ENCODE results near the gene NT5C.
A peak's percentile ranks its signal among the peaks of the same experiment; 100 is the strongest.

Gene NT5C

DNA sequence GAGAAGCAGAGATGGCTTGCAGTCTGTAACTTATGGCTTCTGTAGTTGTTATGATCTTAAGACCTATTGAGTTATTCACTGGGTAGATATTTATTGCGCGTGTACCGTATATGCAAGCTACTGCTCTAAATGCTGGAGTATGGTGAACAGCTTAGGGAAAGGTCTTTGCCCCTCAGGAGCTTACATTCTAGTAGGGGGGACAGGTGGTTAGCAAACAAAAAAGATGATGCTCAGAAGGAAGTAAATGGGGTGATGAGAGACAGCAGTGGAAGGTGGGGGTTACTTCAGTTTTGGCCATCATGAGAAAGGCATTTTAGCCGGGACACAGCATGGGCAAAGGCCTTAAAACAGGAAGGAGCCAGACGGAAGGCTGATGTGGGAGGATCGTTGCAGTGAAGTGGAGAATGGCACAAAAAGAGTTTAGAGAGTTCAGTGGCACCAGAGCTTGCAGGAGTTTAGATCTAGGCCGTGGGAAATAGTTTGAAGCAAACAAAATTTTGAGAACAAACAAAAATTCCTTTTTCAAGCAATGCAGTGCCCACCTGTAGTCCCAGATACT, 19.7 kb downstream of the NT5C start:
- Histone ChIP-seq H3K4me3 (ENCODE audit: low read depth, low read length, poor library complexity, severe bottlenecking) (peak overlapping the region; percentile 6), H3F3A (ENCODE audit: insufficient read depth, low read length) (0 out of 2 replicates have a peak, but pooled peaks cover 5% of the 10 kb centered on the region), H3K27me3 (ENCODE audit: insufficient read depth, low read length) (no peaks in the 10 kb centered on the region), H3K9me3 (ENCODE audit: low read length) (no peaks in the 10 kb centered on the region), H2AFZ (ENCODE audit: low read length) (no peak overlapping the region), H3K36me3 (ENCODE audit: insufficient read depth, low read length) (peaks cover 11% of the 10 kb centered on the region), H3K4me1 (ENCODE audit: insufficient read depth, low read length, severe bottlenecking) (peaks cover 43% of the 10 kb centered on the region), H4K20me1 (ENCODE audit: insufficient read depth, low read length) (no peaks in the 10 kb centered on the region), H3K27ac (ENCODE audit: low read depth, low read length, poor library complexity, severe bottlenecking) (peak overlapping the region; percentile 24), H3K4me2 (ENCODE audit: low read length) (peak overlapping the region; percentile 40), H3K79me2 (ENCODE audit: insufficient read depth, low read length) (no peaks in the 10 kb centered on the region), H3K9ac (ENCODE audit: low read length) (no peak overlapping the region), H3K9me2 (ENCODE audit: low read depth, low read length) (no peaks in the 10 kb centered on the region)
- TF ChIP-seq EZH2 (IDR thresholded peaks at IDR 0.05; ENCODE audit: borderline replicate concordance, low read length), result no peak
- TF ChIP-seq CTCF (IDR thresholded peaks at IDR 0.05; ENCODE audit: low read length), result no peak

DNA sequence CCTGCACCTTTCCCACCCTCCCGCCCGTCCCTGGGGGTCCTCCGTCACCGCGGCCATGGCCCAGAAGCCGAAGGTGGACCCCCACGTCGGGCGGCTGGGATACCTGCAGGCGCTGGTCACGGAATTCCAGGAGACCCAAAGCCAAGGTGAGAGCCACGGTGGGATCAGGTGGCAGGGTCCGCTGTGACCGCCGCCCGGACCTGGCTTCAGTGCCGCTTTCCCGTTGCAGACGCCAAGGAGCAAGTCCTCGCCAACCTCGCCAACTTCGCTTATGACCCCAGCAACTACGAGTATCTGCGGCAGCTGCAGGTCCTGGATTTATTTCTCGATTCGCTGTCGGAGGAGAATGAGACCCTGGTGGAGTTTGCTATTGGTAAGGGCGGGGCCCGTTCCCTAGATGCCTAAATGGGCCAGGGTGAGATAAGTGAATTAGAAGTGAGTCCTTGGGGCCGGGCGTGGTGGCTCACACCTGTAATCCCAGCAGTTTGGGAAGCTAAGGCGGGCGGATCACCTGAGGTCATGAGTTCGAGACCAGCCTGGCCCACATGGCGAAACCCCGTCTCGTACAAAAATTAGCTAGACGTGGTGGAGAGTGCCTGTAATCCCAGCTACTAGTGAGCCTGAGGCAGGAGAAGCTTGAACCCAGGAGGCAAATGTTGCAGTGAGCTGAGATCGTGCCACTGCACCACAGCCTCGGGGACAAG, 21.2 kb downstream of the NT5C start:
- no peak for TF ChIP-seq CTCF (IDR thresholded peaks at IDR 0.05; ENCODE audit: low read length)
- no peak for TF ChIP-seq EZH2 (IDR thresholded peaks at IDR 0.05; ENCODE audit: borderline replicate concordance, low read length)
- no peaks in the 10 kb centered on the region for H3K27me3 ChIP-seq (ENCODE audit: insufficient read depth, low read length)
- peaks cover under 1% of the 10 kb centered on the region for H3K36me3 ChIP-seq (ENCODE audit: insufficient read depth, low read length)
- no peak overlapping the region for H2AFZ ChIP-seq (ENCODE audit: low read length)
- peaks cover 43% of the 10 kb centered on the region for H3K4me1 ChIP-seq (ENCODE audit: insufficient read depth, low read length, severe bottlenecking)
- H3F3A ChIP-seq (ENCODE audit: insufficient read depth, low read length), result 0 out of 2 replicates have a peak, but pooled peaks cover 5% of the 10 kb centered on the region
- H3K9me3 ChIP-seq (ENCODE audit: low read length), result no peaks in the 10 kb centered on the region
- peak overlapping the region; percentile 87 for H3K4me2 ChIP-seq (ENCODE audit: low read length)
- H3K79me2 ChIP-seq (ENCODE audit: insufficient read depth, low read length), result no peaks in the 10 kb centered on the region
- H3K4me3 ChIP-seq (ENCODE audit: low read depth, low read length, poor library complexity, severe bottlenecking), result peak overlapping the region; percentile 73
- H3K9me2 ChIP-seq (ENCODE audit: low read depth, low read length), result no peaks in the 10 kb centered on the region
- H3K27ac ChIP-seq (ENCODE audit: low read depth, low read length, poor library complexity, severe bottlenecking), result no peak overlapping the region
- peak overlapping the region; percentile 73 for H3K9ac ChIP-seq (ENCODE audit: low read length)
- no peaks in the 10 kb centered on the region for H4K20me1 ChIP-seq (ENCODE audit: insufficient read depth, low read length)

- no peak within 1 kb of the TSS for H2AFZ ChIP-seq (ENCODE audit: low read length)
- H3K9me2 ChIP-seq (ENCODE audit: low read depth, low read length), result no peaks in the 10 kb centered on the region
- peak within 1 kb of the TSS; percentile 73 for H3K9ac ChIP-seq (ENCODE audit: low read length)
- no peaks in the 10 kb centered on the region for H3K27me3 ChIP-seq (ENCODE audit: insufficient read depth, low read length)
- peaks cover 38% of the 10 kb centered on the region for H3K4me1 ChIP-seq (ENCODE audit: insufficient read depth, low read length, severe bottlenecking)
- TF ChIP-seq EZH2 (IDR thresholded peaks at IDR 0.05; ENCODE audit: borderline replicate concordance, low read length) (no peak), CTCF (IDR thresholded peaks at IDR 0.05; ENCODE audit: low read length) (no peak)
- no peaks in the 10 kb centered on the region for H3K9me3 ChIP-seq (ENCODE audit: low read length)
- no peaks in the 10 kb centered on the region; the same call in 1 of the 2 replicates for H3K36me3 ChIP-seq (ENCODE audit: insufficient read depth, low read length)
- no peaks in the 10 kb centered on the region for H3K79me2 ChIP-seq (ENCODE audit: insufficient read depth, low read length)
- H3K4me3 ChIP-seq (ENCODE audit: low read depth, low read length, poor library complexity, severe bottlenecking), result peak within 1 kb of the TSS; percentile 73
- H4K20me1 ChIP-seq (ENCODE audit: insufficient read depth, low read length), result no peaks in the 10 kb centered on the region
- peak within 1 kb of the TSS; percentile 87 for H3K4me2 ChIP-seq (ENCODE audit: low read length)
- H3F3A ChIP-seq (ENCODE audit: insufficient read depth, low read length), result 0 out of 2 replicates have a peak, but pooled peaks cover 5% of the 10 kb centered on the region
- H3K27ac ChIP-seq (ENCODE audit: low read depth, low read length, poor library complexity, severe bottlenecking), result no peak within 1 kb of the TSS
Observed at GRCh38 chr17:75109407-75110233, 21.9 kb downstream of the NT5C start, which contains the start of gene ARMC7. Gene ARMC7, plus strand, starts transcription at chr17:75109969. Its CDS starts 320 bp downstream, at chr17:75110289.

Measured in OCI-LY1 (cell line).